BLaER1 treated with 17β-estradiol and CSF1 and Interleukin-3, amounts not matched to agents 10 nM and 100 nM (cell line): ENCODE data around the gene HDAC9.
"Not testable (repeated sequence)": the region's sequence is repeated elsewhere in the genome, so short reads cannot be mapped to it uniquely, and the experiment has no call there.

Experiments
- H3K27ac ChIP-seq, 11 experiments: shearing (Covaris generic); formaldehyde crosslinking; 2 replicates each; pipeline ENCODE4 v1.8.1; 2022
- H3K27me3 ChIP-seq, 11 experiments: shearing (Covaris generic); formaldehyde crosslinking; 2 replicates each; pipeline ENCODE4 v1.8.1; 2022
- H3K36me3 ChIP-seq, 11 experiments: shearing (Covaris generic); formaldehyde crosslinking; 2 replicates each; pipeline ENCODE4 v1.8.1; 2022
- H3K4me1 ChIP-seq, 10 experiments: shearing (Covaris generic); formaldehyde crosslinking; 2 replicates each; pipeline ENCODE4 v1.8.1; 2022
- H3K4me2 ChIP-seq, 11 experiments: shearing (Covaris generic); formaldehyde crosslinking; 2 replicates each; pipeline ENCODE4 v1.8.1; 2022
- H3K4me3 ChIP-seq, 10 experiments: shearing (Covaris generic); formaldehyde crosslinking; 2 replicates each; pipeline ENCODE4 v1.8.1; 2022
- H3K9ac ChIP-seq, 11 experiments: shearing (Covaris generic); formaldehyde crosslinking; 2 replicates each; pipeline ENCODE4 v1.8.1; 2022
- H3K9me3 ChIP-seq, 11 experiments: shearing (Covaris generic); formaldehyde crosslinking; replicated peaks in 1 of 11; 2 replicates each; pipeline ENCODE4 v1.8.1; 2022
- H4K20me1 ChIP-seq, 11 experiments: shearing (Covaris generic); formaldehyde crosslinking; 2 replicates each; pipeline ENCODE4 v1.8.1; 2022
- Cebpa-rat ChIP-seq, 11 experiments: shearing (Covaris generic); IDR thresholded peaks; 2 replicates each; pipeline ENCODE4 v1.8.1; 2022

The HDAC9 gene

GRCh38 chr7:18962031-18962430 lies 466.5 kb downstream of the HDAC9 start:
- Histone ChIP-seq H3K27ac (no peak overlapping the region), H3K9me3 (no peaks in the 10 kb centered on the region)
- TF ChIP-seq Cebpa-rat (IDR thresholded peaks at IDR 0.05), result no peak

GRCh38 chr7:18965657-18966056 lies 470.1 kb downstream of the HDAC9 start:
- Histone ChIP-seq H3K36me3 (no peaks in the 10 kb centered on the region), H3K9ac (no peak overlapping the region)
- no peak for TF ChIP-seq Cebpa-rat (IDR thresholded peaks at IDR 0.05)

More at GRCh38 chr7:18962031-18962430, 466.5 kb downstream of the HDAC9 start:
- Histone ChIP-seq H3K36me3 (no peaks in the 10 kb centered on the region), H3K4me2 (no peak overlapping the region), H3K9ac (no peak overlapping the region), H4K20me1 (no peaks in the 10 kb centered on the region), H3K4me1 (peaks cover 0 to 8% (median 0%) of the 10 kb centered on the region in 10 experiments; a peak in 3 of 20 replicates), H3K27me3 (no peaks in the 10 kb centered on the region), H3K4me3 (no peak overlapping the region)

GRCh38 chr7:18967755-18968154 lies 472.2 kb downstream of the HDAC9 start:
- H3K9ac ChIP-seq, H3K36me3 ChIP-seq, H3K4me2 ChIP-seq, H3K9me3 ChIP-seq, H4K20me1 ChIP-seq, H3K4me1 ChIP-seq, H3K27ac ChIP-seq, H3K27me3 ChIP-seq, H3K4me3 ChIP-seq: not testable (repeated sequence)

More at GRCh38 chr7:18965657-18966056, 470.1 kb downstream of the HDAC9 start:
- Histone ChIP-seq H3K4me1 (no peaks in the 10 kb centered on the region), H3K4me2 (no peak overlapping the region), H4K20me1 (no peaks in the 10 kb centered on the region; a peak in 1 of 22 replicates), H3K9me3 (no peaks in the 10 kb centered on the region), H3K27me3 (no peaks in the 10 kb centered on the region), H3K4me3 (no peak overlapping the region), H3K27ac (no peak overlapping the region)

- no peak for TF ChIP-seq Cebpa-rat (IDR thresholded peaks at IDR 0.05)
- no peak overlapping the region for H3K4me2 ChIP-seq
- H3K36me3 ChIP-seq, result no peaks in the 10 kb centered on the region
- no peaks in the 10 kb centered on the region; a peak in 1 of 22 replicates for H4K20me1 ChIP-seq
- no peak overlapping the region for H3K9ac ChIP-seq
- no peaks in the 10 kb centered on the region for H3K4me1 ChIP-seq
- no peaks in the 10 kb centered on the region for H3K9me3 ChIP-seq
- H3K27ac ChIP-seq, result no peak overlapping the region
- no peak overlapping the region for H3K4me3 ChIP-seq
- no peaks in the 10 kb centered on the region for H3K27me3 ChIP-seq
Measured at GRCh38 chr7:18971839-18972238, 476.3 kb downstream of the HDAC9 start.

GRCh38 chr7:18974803-18975202 lies 479.3 kb downstream of the HDAC9 start:
- Histone ChIP-seq H3K4me3 (no peak overlapping the region), H3K4me1 (peaks cover 0 to 12% (median 0%) of the 10 kb centered on the region in 10 experiments; a peak in 6 of 20 replicates)

GRCh38 chr7:18975276-18975675 lies 479.7 kb downstream of the HDAC9 start:
- no peaks in the 10 kb centered on the region for H3K27me3 ChIP-seq
- no peak overlapping the region for H3K4me2 ChIP-seq
- no peaks in the 10 kb centered on the region for H3K36me3 ChIP-seq
- H3K4me1 ChIP-seq, result peaks cover 0 to 12% (median 0%) of the 10 kb centered on the region in 10 experiments; a peak in 6 of 20 replicates
- no peaks in the 10 kb centered on the region for H4K20me1 ChIP-seq
- no peak for TF ChIP-seq Cebpa-rat (IDR thresholded peaks at IDR 0.05)
- no peak overlapping the region for H3K27ac ChIP-seq
- H3K4me3 ChIP-seq, result no peak overlapping the region
- H3K9ac ChIP-seq, result no peak overlapping the region
- H3K9me3 ChIP-seq, result no peaks in the 10 kb centered on the region

More at GRCh38 chr7:18974803-18975202, 479.3 kb downstream of the HDAC9 start:
- Histone ChIP-seq H3K27me3 (no peaks in the 10 kb centered on the region), H3K4me2 (no peak overlapping the region), H3K9ac (no peak overlapping the region), H4K20me1 (no peaks in the 10 kb centered on the region), H3K9me3 (no peaks in the 10 kb centered on the region), H3K36me3 (no peaks in the 10 kb centered on the region), H3K27ac (no peak overlapping the region)
- TF ChIP-seq Cebpa-rat (IDR thresholded peaks at IDR 0.05), result no peak

GRCh38 chr7:18975689-18976280 lies 480.2 kb downstream of the HDAC9 start:
- Histone ChIP-seq H3K27me3 (no peaks in the 10 kb centered on the region), H3K27ac (no peak overlapping the region), H3K4me3 (no peak overlapping the region), H3K4me2 (no peak overlapping the region), H3K9ac (no peak overlapping the region), H4K20me1 (no peaks in the 10 kb centered on the region), H3K9me3 (no peaks in the 10 kb centered on the region), H3K36me3 (no peaks in the 10 kb centered on the region), H3K4me1 (peaks cover 0 to 12% (median 0%) of the 10 kb centered on the region in 10 experiments; a peak in 6 of 20 replicates)
- no peak for TF ChIP-seq Cebpa-rat (IDR thresholded peaks at IDR 0.05)

GRCh38 chr7:18976715-18977471 lies 481.3 kb downstream of the HDAC9 start:
- no peak overlapping the region for H3K4me2 ChIP-seq
- H3K36me3 ChIP-seq, result no peaks in the 10 kb centered on the region
- H3K9me3 ChIP-seq, result no peaks in the 10 kb centered on the region
- TF ChIP-seq Cebpa-rat (IDR thresholded peaks at IDR 0.05), result no peak
- H3K4me3 ChIP-seq, result no peak overlapping the region
- H3K27me3 ChIP-seq, result no peaks in the 10 kb centered on the region
- no peak overlapping the region for H3K27ac ChIP-seq
- H4K20me1 ChIP-seq, result no peaks in the 10 kb centered on the region
- no peak overlapping the region for H3K9ac ChIP-seq
- H3K4me1 ChIP-seq, result peaks cover 0 to 12% (median 0%) of the 10 kb centered on the region in 10 experiments; a peak in 6 of 20 replicates

- Histone ChIP-seq H3K9ac (no peak overlapping the region), H3K4me1 (peaks cover 0 to 12% (median 0%) of the 10 kb centered on the region in 10 experiments; a peak in 6 of 20 replicates), H3K4me2 (peak overlapping the region in 3 of 11 experiments; percentile 25 to 48 (median 30); a peak in 4 of 22 replicates)
Measured at GRCh38 chr7:18978108-18978495, 482.6 kb downstream of the HDAC9 start.

GRCh38 chr7:18990700-18991099 lies 495.2 kb downstream of the HDAC9 start:
- not testable (repeated sequence) for H3K27me3 ChIP-seq, H3K9ac ChIP-seq, H3K27ac ChIP-seq, H3K4me2 ChIP-seq, H3K4me3 ChIP-seq, H4K20me1 ChIP-seq, H3K4me1 ChIP-seq, H3K36me3 ChIP-seq, H3K9me3 ChIP-seq

More at GRCh38 chr7:18978108-18978495, 482.6 kb downstream of the HDAC9 start:
- Histone ChIP-seq H3K9me3 (no peaks in the 10 kb centered on the region), H3K27ac (no peak overlapping the region), H3K27me3 (no peaks in the 10 kb centered on the region), H3K36me3 (no peaks in the 10 kb centered on the region), H3K4me3 (no peak overlapping the region), H4K20me1 (no peaks in the 10 kb centered on the region)
- no peak for TF ChIP-seq Cebpa-rat (IDR thresholded peaks at IDR 0.05)
